Osteocyte (in vitro differentiated cells): Measurements from ENCODE around the gene YTHDC1. TPM values are rescaled to one million over a fixed set of nuclear protein-coding genes. Genes with fewer than 3 reads are reported as not detected.

Experiments
- DNase-seq: peaks from one replicate; pipeline ENCODE4 v3.0.0; 2021; ENCODE audit warnings: mixed read lengths; ENCODE audit not compliant: unreplicated experiment; ENCODE audit errors: extremely low spot score
- H3K27ac Mint-ChIP-seq: one replicate; pipeline ENCODE4 v1.8.0; 2021; ENCODE audit warnings: mild to moderate bottlenecking, mixed read lengths; ENCODE audit not compliant: unreplicated experiment
- H3K27me3 Mint-ChIP-seq: one replicate; pipeline ENCODE4 v1.8.0; 2021; ENCODE audit warnings: mixed read lengths; ENCODE audit not compliant: unreplicated experiment
- H3K36me3 Mint-ChIP-seq: one replicate; pipeline ENCODE4 v1.8.0; 2021; ENCODE audit warnings: mixed read lengths; ENCODE audit not compliant: unreplicated experiment
- H3K4me1 Mint-ChIP-seq: one replicate; pipeline ENCODE4 v1.8.0; 2021; ENCODE audit warnings: mixed read lengths; ENCODE audit not compliant: unreplicated experiment
- H3K4me3 Mint-ChIP-seq: one replicate; pipeline ENCODE4 v1.8.0; 2021; ENCODE audit warnings: mild to moderate bottlenecking, moderate library complexity, mixed read lengths; ENCODE audit not compliant: unreplicated experiment
- H3K9me3 Mint-ChIP-seq: one replicate; pipeline ENCODE4 v1.8.0; 2021; ENCODE audit warnings: mixed read lengths; ENCODE audit not compliant: unreplicated experiment
- total RNA-seq: library from RNA; stranded (reverse); gene quantifications from 2 replicates; pipeline ENCODE4 v1.2.1, GENCODE V29; 2021
- TF ChIP-seq, protein P1 (sequence below): fragments of 200-600 bp; sonication (generic); IDR thresholded peaks from 2 replicates; pipeline ENCODE4 v1.5.0; 2021; ENCODE audit warnings: antibody characterized with exemption, mild to moderate bottlenecking, moderate library complexity

The YTHDC1 gene
- total RNA-seq, 1 donor from 2014 or later = 82.8 TPM

DNA sequence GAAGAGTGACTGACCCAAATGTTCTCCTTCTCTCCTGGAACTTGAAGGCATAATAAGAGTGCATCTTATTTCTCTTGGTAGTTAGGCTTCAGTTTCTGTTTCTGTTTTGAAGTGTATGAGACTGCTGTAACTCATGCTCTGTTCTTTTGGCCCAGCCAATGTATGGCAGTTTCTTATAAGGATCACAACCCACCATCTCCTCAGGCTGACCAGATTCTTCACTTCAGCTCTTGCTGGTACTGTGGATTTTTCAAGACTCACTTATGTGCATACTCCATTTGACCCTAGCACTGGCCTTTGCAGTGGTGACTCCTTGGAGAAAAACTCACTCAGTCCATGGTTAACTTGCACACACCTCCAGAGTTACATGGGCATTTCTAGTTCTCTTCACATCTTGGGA is 9.6 kb upstream of the YTHDC1 start:
- no peak for DNase-seq
- Mint-ChIP-seq H3K27me3 (peaks cover 17% of the 10 kb centered on the region), H3K27ac (no peak overlapping the region), H3K4me3 (no peak overlapping the region), H3K9me3 (no peaks in the 10 kb centered on the region), H3K36me3 (no peaks in the 10 kb centered on the region), H3K4me1 (no peaks in the 10 kb centered on the region)
- TF ChIP-seq, protein P1, sequence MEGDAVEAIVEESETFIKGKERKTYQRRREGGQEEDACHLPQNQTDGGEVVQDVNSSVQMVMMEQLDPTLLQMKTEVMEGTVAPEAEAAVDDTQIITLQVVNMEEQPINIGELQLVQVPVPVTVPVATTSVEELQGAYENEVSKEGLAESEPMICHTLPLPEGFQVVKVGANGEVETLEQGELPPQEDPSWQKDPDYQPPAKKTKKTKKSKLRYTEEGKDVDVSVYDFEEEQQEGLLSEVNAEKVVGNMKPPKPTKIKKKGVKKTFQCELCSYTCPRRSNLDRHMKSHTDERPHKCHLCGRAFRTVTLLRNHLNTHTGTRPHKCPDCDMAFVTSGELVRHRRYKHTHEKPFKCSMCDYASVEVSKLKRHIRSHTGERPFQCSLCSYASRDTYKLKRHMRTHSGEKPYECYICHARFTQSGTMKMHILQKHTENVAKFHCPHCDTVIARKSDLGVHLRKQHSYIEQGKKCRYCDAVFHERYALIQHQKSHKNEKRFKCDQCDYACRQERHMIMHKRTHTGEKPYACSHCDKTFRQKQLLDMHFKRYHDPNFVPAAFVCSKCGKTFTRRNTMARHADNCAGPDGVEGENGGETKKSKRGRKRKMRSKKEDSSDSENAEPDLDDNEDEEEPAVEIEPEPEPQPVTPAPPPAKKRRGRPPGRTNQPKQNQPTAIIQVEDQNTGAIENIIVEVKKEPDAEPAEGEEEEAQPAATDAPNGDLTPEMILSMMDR = no peak

DNA sequence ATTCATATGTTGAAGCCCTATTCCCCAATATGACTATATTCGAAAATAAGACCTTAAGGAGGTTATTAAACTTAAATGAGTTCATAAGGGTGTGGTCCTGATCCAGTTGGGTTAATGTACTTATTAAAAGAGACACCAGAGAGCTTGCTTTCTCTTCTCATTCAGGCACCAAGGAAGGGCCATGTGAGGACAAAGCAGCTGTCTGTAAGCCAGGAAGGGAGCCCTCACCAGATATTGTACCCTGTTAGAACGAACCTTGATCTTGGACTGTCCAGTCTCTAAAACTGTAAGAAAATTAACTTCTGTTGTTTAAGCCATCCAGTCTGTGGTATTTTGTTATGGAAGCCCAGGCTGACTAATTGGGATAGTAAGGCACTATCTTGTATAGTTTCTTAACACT is 9.1 kb upstream of the YTHDC1 start:
- no peaks in the 10 kb centered on the region for H3K9me3 Mint-ChIP-seq
- no peak overlapping the region for H3K27ac Mint-ChIP-seq
- H3K4me1 Mint-ChIP-seq = no peaks in the 10 kb centered on the region
- TF ChIP-seq, protein P1 = no peak
- H3K27me3 Mint-ChIP-seq = peaks cover 18% of the 10 kb centered on the region
- H3K4me3 Mint-ChIP-seq = no peak overlapping the region
- DNase-seq = no peak
- no peaks in the 10 kb centered on the region for H3K36me3 Mint-ChIP-seq

DNA sequence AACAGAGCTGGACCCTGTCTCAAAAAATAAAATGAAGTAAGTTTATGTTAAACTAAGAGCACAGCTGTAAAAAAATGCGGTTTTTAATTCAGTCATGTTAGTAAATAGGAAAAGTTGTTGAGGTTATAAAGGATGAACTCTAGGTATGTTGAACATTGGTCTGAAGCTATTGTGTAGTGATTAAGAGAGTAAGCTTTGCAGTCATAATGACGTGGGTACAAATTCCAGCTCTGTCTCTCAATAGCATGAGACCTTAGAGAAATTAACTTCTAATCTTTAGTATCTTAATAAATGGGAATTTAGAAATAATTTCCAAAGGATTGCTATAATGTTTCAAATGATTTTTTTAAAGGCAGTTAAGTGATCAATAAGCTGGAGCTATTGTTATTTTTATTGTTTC is 2.9 kb upstream of the YTHDC1 start:
- Mint-ChIP-seq H3K4me3 (no peak overlapping the region), H3K27me3 (peaks cover 23% of the 10 kb centered on the region), H3K4me1 (peaks cover 13% of the 10 kb centered on the region), H3K27ac (no peak overlapping the region), H3K36me3 (no peaks in the 10 kb centered on the region), H3K9me3 (no peaks in the 10 kb centered on the region)
- no peak for DNase-seq
- TF ChIP-seq, protein P1 = no peak

DNA sequence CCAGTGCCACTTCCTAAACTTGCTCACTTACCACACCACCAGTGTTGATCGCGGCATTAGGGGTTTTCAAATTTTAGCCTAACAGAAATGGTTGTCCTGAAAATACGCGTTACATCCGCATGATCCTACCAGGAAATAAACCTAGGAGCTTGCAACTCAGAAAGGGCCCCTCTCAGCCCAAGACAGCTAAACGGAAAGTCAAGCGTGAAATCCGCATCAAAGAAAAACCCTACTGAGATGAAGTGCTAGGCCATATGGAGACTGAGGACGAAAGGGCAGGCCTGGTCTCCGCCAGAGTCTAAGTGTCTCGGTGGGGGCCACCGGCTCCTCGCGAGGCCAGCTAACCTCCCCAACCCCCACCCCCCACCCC is 626 bp downstream of the YTHDC1 start:
- peaks cover 35% of the 10 kb centered on the region for H3K4me1 Mint-ChIP-seq
- no peak for DNase-seq
- peaks cover 5% of the 10 kb centered on the region for H3K27me3 Mint-ChIP-seq
- H3K9me3 Mint-ChIP-seq = no peaks in the 10 kb centered on the region
- TF ChIP-seq, protein P1 = no peak
- H3K27ac Mint-ChIP-seq = peak overlapping the region; percentile 99
- no peaks in the 10 kb centered on the region for H3K36me3 Mint-ChIP-seq
- peak overlapping the region; percentile 83 for H3K4me3 Mint-ChIP-seq

DNA sequence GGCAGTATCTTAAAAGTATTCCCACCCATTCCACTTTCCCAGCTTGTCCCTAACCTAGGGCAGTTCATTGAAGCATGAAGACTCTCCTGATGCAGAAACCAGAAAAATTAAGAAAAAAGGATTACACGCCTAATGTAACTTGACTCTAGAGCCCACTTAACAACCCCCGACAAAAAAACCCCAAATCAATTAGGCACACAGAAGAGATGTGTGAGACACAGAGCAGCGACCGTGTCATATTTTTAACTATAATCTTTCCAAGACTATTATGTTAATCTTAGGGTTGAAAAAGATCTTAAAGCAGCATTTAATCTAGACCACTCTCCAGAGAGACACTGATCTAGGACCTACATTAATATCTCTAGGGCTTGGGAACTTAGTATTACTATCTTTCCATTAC is 1.3 kb downstream of the YTHDC1 start:
- Mint-ChIP-seq H3K36me3 (no peaks in the 10 kb centered on the region), H3K4me3 (peak overlapping the region; percentile 83), H3K4me1 (peaks cover 35% of the 10 kb centered on the region), H3K9me3 (no peaks in the 10 kb centered on the region), H3K27me3 (peaks cover 2% of the 10 kb centered on the region), H3K27ac (peak overlapping the region; percentile 99)
- DNase-seq = no peak
- TF ChIP-seq, protein P1 = no peak
